K562 (cell line): ENCODE data around the gene DGCR8. TPM values are rescaled to one million over a fixed set of nuclear protein-coding genes. Genes with fewer than 3 reads are reported as not detected.

ENCODE experiments used
- BRD4 ChIP-seq: fragments of 200-600 bp; sonication (generic); IDR thresholded peaks from 2 replicates; pipeline ENCODE4 v1.6.1; 2017; ENCODE audit warnings: inconsistent platforms
- HCFC1 ChIP-seq: IDR thresholded peaks from 2 replicates; pipeline ENCODE4 v1.6.1; 2012; ENCODE audit warnings: low read depth, low read length, improper control_type of control experiment
- POLR2A ChIP-seq: fragments of 450-650 bp; conservative IDR thresholded peaks from 2 replicates; pipeline ENCODE4 v1.6.1; 2016
- PTBP1 ChIP-seq: fragments of 200-400 bp; formaldehyde crosslinking; IDR thresholded peaks from 2 replicates; pipeline ENCODE4 v1.6.1; 2017; ENCODE audit warnings: low read depth, low read length
- RBM34 ChIP-seq: fragments of 200-400 bp; formaldehyde crosslinking; IDR thresholded peaks from 2 replicates; pipeline ENCODE4 v1.6.1; 2018; ENCODE audit warnings: low read length, borderline replicate concordance; ENCODE audit not compliant: insufficient read depth
- SETDB1 ChIP-seq: IDR thresholded peaks from one replicate; pipeline ENCODE4 v1.6.1; 2012; ENCODE audit warnings: low read length, control low read depth, inconsistent platforms
- SOX6 ChIP-seq: fragments of 450-650 bp; IDR thresholded peaks from 2 replicates; pipeline ENCODE4 v1.6.1; 2014; ENCODE audit warnings: mild to moderate bottlenecking
- U2AF2 ChIP-seq: fragments of 200-400 bp; formaldehyde crosslinking; optimal IDR thresholded peaks from 2 replicates; pipeline ENCODE3; 2017; ENCODE audit warnings: low read depth, mild to moderate bottlenecking, low read length
- WHSC1 ChIP-seq: IDR thresholded peaks from one replicate; pipeline ENCODE4 v1.6.1; 2012; ENCODE audit warnings: low read length, control low read depth, inconsistent platforms
- ZBTB8A ChIP-seq: fragments of 450-650 bp; IDR thresholded peaks from 2 replicates; pipeline ENCODE4 v1.6.1; 2018; ENCODE audit warnings: mild to moderate bottlenecking, moderate library complexity; ENCODE audit not compliant: partially characterized antibody
- ZC3H11A ChIP-seq: IDR thresholded peaks from 2 replicates; pipeline ENCODE4 v1.6.1; 2012; ENCODE audit warnings: low read depth, low read length, improper control_type of control experiment
- ZNF282 ChIP-seq: sonication (generic); formaldehyde crosslinking; IDR thresholded peaks from 2 replicates; pipeline ENCODE4 v1.8.1; 2023; ENCODE audit warnings: missing genetic modification reagents
- polyA plus RNA-seq, 8 experiments: library from polyadenylated mRNA; depleted of rRNA in 4 of 8; stranded (reverse) in 5 of 8; unstranded in 3 of 8; fragments of >200 nt; fragmentation: Nextera tagmentation in 2 of 8; fragmentation: Illumina TruSeq in 1 of 8; extraction: Ambion mirVana in 2 of 8; extraction: Trizol in 1 of 8; gene quantifications; 2 replicates each; pipeline versions ENCODE4 v1.2.1 to v1.2.3, GENCODE V29; 2011 to 2014; ENCODE audit warnings: inconsistent platforms in 1 of 8, missing spikeins in 1 of 8
- total RNA-seq, 7 experiments: library from RNA; depleted of rRNA in 6 of 7; stranded (reverse); fragments of >200 nt in 6 of 7; fragmentation: Illumina TruSeq in 2 of 7; extraction: Trizol in 2 of 7; gene quantifications; 2 replicates each; pipeline versions ENCODE4 v1.2.1 to v1.2.3, GENCODE V29; 2011 to 2021; ENCODE audit warnings: low replicate concordance in 1 of 7
- TF ChIP-seq, protein P1 (sequence below): fragments of 250-450 bp; sonication (Bioruptor Pico); IDR thresholded peaks from 2 replicates; pipeline ENCODE4 v1.5.0; 2021; ENCODE audit warnings: mild to moderate bottlenecking, borderline replicate concordance
- TF ChIP-seq, protein P2 (sequence below), 3 experiments: IDR thresholded peaks in 2 of 3; conservative IDR thresholded peaks in 1 of 3; 2 replicates each; pipeline ENCODE4 v1.5.1; 2011 to 2012; ENCODE audit warnings: low read length in 3 of 3, mild to moderate bottlenecking in 3 of 3, control low read depth in 2 of 3, improper control_type of control experiment in 1 of 3, inconsistent platforms in 1 of 3, low read depth in 1 of 3, mixed read lengths in 1 of 3, moderate library complexity in 1 of 3; ENCODE audit not compliant: insufficient read depth in 2 of 3
- TF ChIP-seq, protein P3 (sequence below), 2 experiments: fragments of 450-650 bp; IDR thresholded peaks; 2 replicates each; pipeline ENCODE4 v1.6.1; 2016; ENCODE audit warnings: mild to moderate bottlenecking in 2 of 2, borderline replicate concordance in 1 of 2, low read depth in 1 of 2, moderate library complexity in 1 of 2

DGCR8 gene
- total and polyA plus RNA-seq, 9 of the 15 experiments (the other 6 are each of a cell fraction or from before 2014, with no cell fraction given), result 5.9 to 144 (median 80.1) TPM

DNA sequence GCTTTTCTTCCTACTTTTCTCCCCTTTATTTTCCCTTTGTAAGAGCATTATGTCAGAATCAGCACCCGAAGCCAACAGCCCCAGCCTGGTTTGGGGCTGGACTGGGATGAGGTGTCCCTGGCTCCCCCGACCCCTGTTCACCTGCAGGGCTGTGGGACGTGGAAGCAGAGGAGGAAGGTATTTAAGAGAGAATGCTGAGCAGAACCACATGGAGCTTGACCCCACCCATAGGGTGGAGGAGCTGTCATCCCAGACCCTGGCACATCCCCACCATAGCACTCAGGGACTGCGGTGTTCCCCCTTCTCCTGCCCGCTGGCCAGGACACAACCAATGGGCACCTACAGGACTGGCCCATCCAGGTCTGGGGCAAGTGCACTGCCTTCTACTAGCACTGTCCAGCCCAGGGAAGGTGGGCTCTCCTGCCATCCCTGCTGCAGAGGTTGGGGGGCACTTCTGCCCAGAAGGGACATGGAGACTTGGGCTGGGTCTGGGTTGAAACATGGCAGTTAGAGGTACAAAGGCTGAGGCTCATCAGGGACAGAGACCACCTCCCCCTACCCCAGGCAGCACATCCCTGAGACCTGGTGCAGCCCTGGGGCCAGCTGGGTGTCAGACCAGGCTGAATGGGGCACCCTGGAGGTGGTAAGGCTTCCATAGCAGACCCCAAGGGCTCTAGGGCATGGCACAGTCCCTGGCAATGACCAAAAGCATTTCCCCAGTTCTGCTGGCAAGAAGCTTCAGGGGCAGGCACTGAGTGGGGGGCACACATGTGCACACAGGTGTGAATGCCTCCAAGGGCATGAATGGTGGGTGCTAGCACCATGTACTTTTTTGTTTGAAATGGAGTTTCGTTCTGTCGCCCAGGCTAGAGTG, 39.5 kb upstream of the DGCR8 start (continued):
- TF ChIP-seq SOX6, result no peak
- peak; percentile 35 for TF ChIP-seq WHSC1
- TF ChIP-seq SETDB1, result peak; percentile 23
- no peak for TF ChIP-seq RBM34
- peak; percentile 43; the same call in 1 of the 2 replicates for TF ChIP-seq POLR2A
- TF ChIP-seq, protein P1, sequence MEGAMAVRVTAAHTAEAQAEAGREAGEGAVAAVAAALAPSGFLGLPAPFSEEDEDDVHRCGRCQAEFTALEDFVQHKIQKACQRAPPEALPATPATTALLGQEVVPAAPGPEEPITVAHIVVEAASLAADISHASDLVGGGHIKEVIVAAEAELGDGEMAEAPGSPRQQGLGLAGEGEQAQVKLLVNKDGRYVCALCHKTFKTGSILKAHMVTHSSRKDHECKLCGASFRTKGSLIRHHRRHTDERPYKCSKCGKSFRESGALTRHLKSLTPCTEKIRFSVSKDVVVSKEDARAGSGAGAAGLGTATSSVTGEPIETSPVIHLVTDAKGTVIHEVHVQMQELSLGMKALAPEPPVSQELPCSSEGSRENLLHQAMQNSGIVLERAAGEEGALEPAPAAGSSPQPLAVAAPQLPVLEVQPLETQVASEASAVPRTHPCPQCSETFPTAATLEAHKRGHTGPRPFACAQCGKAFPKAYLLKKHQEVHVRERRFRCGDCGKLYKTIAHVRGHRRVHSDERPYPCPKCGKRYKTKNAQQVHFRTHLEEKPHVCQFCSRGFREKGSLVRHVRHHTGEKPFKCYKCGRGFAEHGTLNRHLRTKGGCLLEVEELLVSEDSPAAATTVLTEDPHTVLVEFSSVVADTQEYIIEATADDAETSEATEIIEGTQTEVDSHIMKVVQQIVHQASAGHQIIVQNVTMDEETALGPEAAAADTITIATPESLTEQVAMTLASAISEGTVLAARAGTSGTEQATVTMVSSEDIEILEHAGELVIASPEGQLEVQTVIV (CRISPR knock-in tag), result no peak
- TF ChIP-seq, protein P2, sequence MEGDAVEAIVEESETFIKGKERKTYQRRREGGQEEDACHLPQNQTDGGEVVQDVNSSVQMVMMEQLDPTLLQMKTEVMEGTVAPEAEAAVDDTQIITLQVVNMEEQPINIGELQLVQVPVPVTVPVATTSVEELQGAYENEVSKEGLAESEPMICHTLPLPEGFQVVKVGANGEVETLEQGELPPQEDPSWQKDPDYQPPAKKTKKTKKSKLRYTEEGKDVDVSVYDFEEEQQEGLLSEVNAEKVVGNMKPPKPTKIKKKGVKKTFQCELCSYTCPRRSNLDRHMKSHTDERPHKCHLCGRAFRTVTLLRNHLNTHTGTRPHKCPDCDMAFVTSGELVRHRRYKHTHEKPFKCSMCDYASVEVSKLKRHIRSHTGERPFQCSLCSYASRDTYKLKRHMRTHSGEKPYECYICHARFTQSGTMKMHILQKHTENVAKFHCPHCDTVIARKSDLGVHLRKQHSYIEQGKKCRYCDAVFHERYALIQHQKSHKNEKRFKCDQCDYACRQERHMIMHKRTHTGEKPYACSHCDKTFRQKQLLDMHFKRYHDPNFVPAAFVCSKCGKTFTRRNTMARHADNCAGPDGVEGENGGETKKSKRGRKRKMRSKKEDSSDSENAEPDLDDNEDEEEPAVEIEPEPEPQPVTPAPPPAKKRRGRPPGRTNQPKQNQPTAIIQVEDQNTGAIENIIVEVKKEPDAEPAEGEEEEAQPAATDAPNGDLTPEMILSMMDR (IDR thresholded peaks at IDR 0.05 in 2 of 3, conservative IDR thresholded peaks at IDR 0.05 in 1 of 3; ENCODE audit: insufficient read depth in 2 of 3, low read depth in 1 of 3, low read length in 3 of 3), result no peak
- no peak for TF ChIP-seq U2AF2
- TF ChIP-seq HCFC1, result no peak
- TF ChIP-seq ZC3H11A, result no peak
- no peak for TF ChIP-seq PTBP1
- TF ChIP-seq ZBTB8A, result no peak
- 0 out of 2 replicates have a peak, but pooled peaks have one; percentile 87 for TF ChIP-seq ZNF282 (CRISPR knock-in tag)
- no peak for TF ChIP-seq BRD4
- TF ChIP-seq, protein P3, sequence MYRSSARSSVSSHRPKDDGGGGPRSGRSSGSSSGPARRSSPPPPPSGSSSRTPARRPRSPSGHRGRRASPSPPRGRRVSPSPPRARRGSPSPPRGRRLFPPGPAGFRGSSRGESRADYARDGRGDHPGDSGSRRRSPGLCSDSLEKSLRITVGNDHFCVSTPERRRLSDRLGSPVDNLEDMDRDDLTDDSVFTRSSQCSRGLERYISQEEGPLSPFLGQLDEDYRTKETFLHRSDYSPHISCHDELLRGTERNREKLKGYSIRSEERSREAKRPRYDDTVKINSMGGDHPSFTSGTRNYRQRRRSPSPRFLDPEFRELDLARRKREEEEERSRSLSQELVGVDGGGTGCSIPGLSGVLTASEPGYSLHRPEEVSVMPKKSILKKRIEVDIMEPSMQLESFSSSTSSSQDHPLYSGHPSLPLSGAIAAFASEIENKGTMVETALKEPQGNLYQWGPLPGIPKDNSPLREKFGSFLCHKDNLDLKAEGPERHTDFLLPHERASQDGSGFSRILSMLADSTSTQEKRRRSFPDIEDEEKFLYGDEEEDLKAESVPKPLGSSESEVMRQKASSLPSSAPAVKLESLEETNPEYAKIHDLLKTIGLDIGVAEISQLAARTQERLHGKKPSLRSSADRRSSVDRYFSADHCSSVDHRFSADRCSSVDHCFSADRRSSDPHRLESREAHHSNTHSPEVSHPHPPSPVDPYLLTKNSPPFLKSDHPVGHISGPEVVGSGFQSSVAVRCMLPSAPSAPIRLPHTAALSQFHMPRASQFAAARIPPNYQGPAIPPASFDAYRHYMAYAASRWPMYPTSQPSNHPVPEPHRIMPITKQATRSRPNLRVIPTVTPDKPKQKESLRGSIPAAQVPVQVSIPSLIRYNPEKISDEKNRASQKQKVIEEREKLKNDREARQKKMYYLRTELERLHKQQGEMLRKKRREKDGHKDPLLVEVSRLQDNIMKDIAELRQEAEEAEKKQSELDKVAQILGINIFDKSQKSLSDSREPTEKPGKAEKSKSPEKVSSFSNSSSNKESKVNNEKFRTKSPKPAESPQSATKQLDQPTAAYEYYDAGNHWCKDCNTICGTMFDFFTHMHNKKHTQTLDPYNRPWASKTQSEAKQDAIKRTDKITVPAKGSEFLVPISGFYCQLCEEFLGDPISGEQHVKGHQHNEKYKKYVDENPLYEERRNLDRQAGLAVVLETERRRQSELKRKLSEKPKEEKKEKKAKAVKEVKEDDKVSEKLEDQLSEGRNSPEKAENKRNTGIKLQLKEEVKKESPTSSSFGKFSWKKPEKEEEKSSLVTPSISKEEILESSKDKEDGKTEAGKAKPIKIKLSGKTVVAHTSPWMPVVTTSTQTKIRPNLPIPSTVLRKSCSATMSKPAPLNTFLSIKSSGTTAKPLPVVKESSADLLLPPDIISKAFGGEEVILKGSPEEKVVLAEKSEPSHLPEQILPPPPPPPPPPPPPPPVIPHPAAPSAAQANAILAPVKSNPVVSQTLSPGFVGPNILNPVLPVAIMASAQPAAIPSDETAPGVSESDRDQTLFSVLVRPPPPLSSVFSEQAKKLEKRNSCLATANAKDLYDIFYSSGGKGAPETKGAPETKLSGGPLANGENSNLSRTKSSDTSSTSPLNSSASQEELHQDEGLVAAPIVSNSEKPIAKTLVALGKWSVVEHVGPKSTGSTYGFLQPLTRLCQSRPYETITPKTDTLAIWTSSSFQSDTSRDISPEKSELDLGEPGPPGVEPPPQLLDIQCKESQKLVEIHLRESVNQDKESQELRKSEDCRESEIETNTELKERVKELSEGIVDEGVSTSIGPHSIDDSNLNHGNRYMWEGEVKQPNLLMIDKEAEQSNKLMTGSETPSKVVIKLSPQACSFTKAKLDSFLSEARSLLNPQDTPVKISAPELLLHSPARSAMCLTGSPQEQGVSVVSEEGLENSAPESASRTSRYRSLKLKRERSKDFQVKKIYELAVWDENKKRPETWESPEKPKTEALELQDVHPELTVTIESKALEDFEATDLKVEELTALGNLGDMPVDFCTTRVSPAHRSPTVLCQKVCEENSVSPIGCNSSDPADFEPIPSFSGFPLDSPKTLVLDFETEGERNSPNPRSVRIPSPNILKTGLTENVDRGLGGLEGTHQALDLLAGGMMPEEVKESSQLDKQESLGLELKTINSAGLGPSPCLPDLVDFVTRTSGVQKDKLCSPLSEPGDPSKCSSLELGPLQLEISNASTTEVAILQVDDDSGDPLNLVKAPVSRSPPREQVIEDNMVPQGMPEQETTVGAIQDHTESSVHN (IDR thresholded peaks at IDR 0.05; ENCODE audit: borderline replicate concordance in 1 of 2, low read depth in 1 of 2), result no peak
